Stimulated activated naive CD8-positive, alpha-beta T cell treated with anti-CD3 and anti-CD28 coated beads, Interleukin-15, Interleukin-2, amounts not matched to agents 100 ng/mL and 50 ng/mL, for 24 hours (primary cell): ENCODE results near the gene PAPPA.

Experiments used
- H3K27ac Mint-ChIP-seq: one replicate; pipeline ENCODE4 v1.8.0; 2021; ENCODE audit warnings: mild to moderate bottlenecking, mixed read lengths
- H3K27me3 Mint-ChIP-seq: one replicate; pipeline ENCODE4 v1.8.0; 2021; ENCODE audit warnings: mixed read lengths
- H3K36me3 Mint-ChIP-seq: one replicate; pipeline ENCODE4 v1.8.0; 2021; ENCODE audit warnings: low read depth, mixed read lengths
- H3K4me1 Mint-ChIP-seq: one replicate; pipeline ENCODE4 v1.8.0; 2021; ENCODE audit warnings: low read depth, mixed read lengths
- H3K4me3 Mint-ChIP-seq: one replicate; pipeline ENCODE4 v1.8.0; 2021; ENCODE audit warnings: mild to moderate bottlenecking, mixed read lengths
- H3K9me3 Mint-ChIP-seq: one replicate; pipeline ENCODE4 v1.8.0; 2021; ENCODE audit warnings: mixed read lengths

Gene PAPPA

GRCh38 chr9:116430849-116431248 is 277.3 kb downstream of the PAPPA start:
- H3K36me3 Mint-ChIP-seq, result peaks cover 11% of the 10 kb centered on the region
- H3K4me1 Mint-ChIP-seq, result no peaks in the 10 kb centered on the region
- H3K9me3 Mint-ChIP-seq, result no peaks in the 10 kb centered on the region
- H3K27ac Mint-ChIP-seq, result no peak overlapping the region
- no peaks in the 10 kb centered on the region for H3K27me3 Mint-ChIP-seq
- H3K4me3 Mint-ChIP-seq, result no peak overlapping the region

GRCh38 chr9:116432051-116432450 is 278.5 kb downstream of the PAPPA start:
- no peaks in the 10 kb centered on the region for H3K27me3 Mint-ChIP-seq
- H3K4me3 Mint-ChIP-seq, result no peak overlapping the region
- no peaks in the 10 kb centered on the region for H3K9me3 Mint-ChIP-seq
- peaks cover 11% of the 10 kb centered on the region for H3K36me3 Mint-ChIP-seq
- H3K4me1 Mint-ChIP-seq, result no peaks in the 10 kb centered on the region
- H3K27ac Mint-ChIP-seq, result no peak overlapping the region

- H3K36me3 Mint-ChIP-seq, result peaks cover 23% of the 10 kb centered on the region
- no peak overlapping the region for H3K27ac Mint-ChIP-seq
- H3K4me3 Mint-ChIP-seq, result no peak overlapping the region
- H3K4me1 Mint-ChIP-seq, result no peaks in the 10 kb centered on the region
- H3K9me3 Mint-ChIP-seq, result no peaks in the 10 kb centered on the region
- H3K27me3 Mint-ChIP-seq, result no peaks in the 10 kb centered on the region
Observed at GRCh38 chr9:116434314-116434713, 280.7 kb downstream of the PAPPA start.

- H3K27me3 Mint-ChIP-seq, result no peaks in the 10 kb centered on the region
- H3K27ac Mint-ChIP-seq, result no peak overlapping the region
- H3K9me3 Mint-ChIP-seq, result no peaks in the 10 kb centered on the region
- peaks cover 32% of the 10 kb centered on the region for H3K36me3 Mint-ChIP-seq
- no peak overlapping the region for H3K4me3 Mint-ChIP-seq
- H3K4me1 Mint-ChIP-seq, result no peaks in the 10 kb centered on the region
Observed at GRCh38 chr9:116435706-116436105, 282.1 kb downstream of the PAPPA start.

GRCh38 chr9:116436121-116436520 is 282.5 kb downstream of the PAPPA start:
- Mint-ChIP-seq H3K4me1 (no peaks in the 10 kb centered on the region), H3K9me3 (no peaks in the 10 kb centered on the region), H3K27ac (no peak overlapping the region), H3K27me3 (no peaks in the 10 kb centered on the region), H3K4me3 (no peak overlapping the region), H3K36me3 (peaks cover 35% of the 10 kb centered on the region)

- Mint-ChIP-seq H3K9me3 (no peaks in the 10 kb centered on the region), H3K27me3 (no peaks in the 10 kb centered on the region), H3K27ac (no peak overlapping the region), H3K36me3 (peaks cover 33% of the 10 kb centered on the region), H3K4me3 (no peak overlapping the region), H3K4me1 (no peaks in the 10 kb centered on the region)
Observed at GRCh38 chr9:116437411-116438370, 284.1 kb downstream of the PAPPA start.

GRCh38 chr9:116442528-116442927 is 288.9 kb downstream of the PAPPA start:
- H3K27ac Mint-ChIP-seq, result no peak overlapping the region
- peaks cover 40% of the 10 kb centered on the region for H3K36me3 Mint-ChIP-seq
- no peaks in the 10 kb centered on the region for H3K9me3 Mint-ChIP-seq
- H3K27me3 Mint-ChIP-seq, result no peaks in the 10 kb centered on the region
- H3K4me1 Mint-ChIP-seq, result no peaks in the 10 kb centered on the region
- H3K4me3 Mint-ChIP-seq, result no peak overlapping the region

GRCh38 chr9:116447934-116448333 is 294.3 kb downstream of the PAPPA start:
- no peak overlapping the region for H3K27ac Mint-ChIP-seq
- H3K4me3 Mint-ChIP-seq, result no peak overlapping the region
- H3K4me1 Mint-ChIP-seq, result no peaks in the 10 kb centered on the region
- no peaks in the 10 kb centered on the region for H3K9me3 Mint-ChIP-seq
- H3K27me3 Mint-ChIP-seq, result no peaks in the 10 kb centered on the region
- H3K36me3 Mint-ChIP-seq, result peaks cover 6% of the 10 kb centered on the region

GRCh38 chr9:116448431-116448830 is 294.8 kb downstream of the PAPPA start:
- H3K9me3 Mint-ChIP-seq, result no peaks in the 10 kb centered on the region
- H3K4me1 Mint-ChIP-seq, result no peaks in the 10 kb centered on the region
- no peak overlapping the region for H3K27ac Mint-ChIP-seq
- no peak overlapping the region for H3K4me3 Mint-ChIP-seq
- H3K27me3 Mint-ChIP-seq, result no peaks in the 10 kb centered on the region
- H3K36me3 Mint-ChIP-seq, result peaks cover 3% of the 10 kb centered on the region

GRCh38 chr9:116449949-116450348 is 296.4 kb downstream of the PAPPA start:
- H3K9me3 Mint-ChIP-seq, result no peaks in the 10 kb centered on the region
- H3K4me3 Mint-ChIP-seq, result no peak overlapping the region
- no peaks in the 10 kb centered on the region for H3K4me1 Mint-ChIP-seq
- no peaks in the 10 kb centered on the region for H3K27me3 Mint-ChIP-seq
- H3K27ac Mint-ChIP-seq, result no peak overlapping the region
- peaks cover 3% of the 10 kb centered on the region for H3K36me3 Mint-ChIP-seq

GRCh38 chr9:116450378-116451139 is 297.0 kb downstream of the PAPPA start:
- no peaks in the 10 kb centered on the region for H3K27me3 Mint-ChIP-seq
- no peak overlapping the region for H3K27ac Mint-ChIP-seq
- no peak overlapping the region for H3K4me3 Mint-ChIP-seq
- H3K4me1 Mint-ChIP-seq, result no peaks in the 10 kb centered on the region
- H3K36me3 Mint-ChIP-seq, result peaks cover 3% of the 10 kb centered on the region
- H3K9me3 Mint-ChIP-seq, result no peaks in the 10 kb centered on the region

- Mint-ChIP-seq H3K4me3 (no peak overlapping the region), H3K4me1 (no peaks in the 10 kb centered on the region), H3K36me3 (peaks cover 3% of the 10 kb centered on the region), H3K9me3 (peaks cover 8% of the 10 kb centered on the region), H3K27me3 (no peaks in the 10 kb centered on the region), H3K27ac (no peak overlapping the region)
Observed at GRCh38 chr9:116451500-116452115, 298.0 kb downstream of the PAPPA start.
